GM21381 (cell line): ENCODE results near the gene PTPRK.

ENCODE experiments used
- ATAC-seq: cut with Tn5 transposase; IDR thresholded peaks from one replicate; pipeline ENCODE4 v1.9.1; 2021; ENCODE audit warnings: mild to moderate bottlenecking, moderate library complexity; ENCODE audit not compliant: unreplicated experiment

PTPRK gene

GRCh38 chr6:128156321-128157111, 363.9 kb downstream of the PTPRK start:
- no peak for ATAC-seq

GRCh38 chr6:128155826-128156225, 364.6 kb downstream of the PTPRK start:
- ATAC-seq, result no peak

- no peak for ATAC-seq
These were observed 367.8 kb downstream of the PTPRK start for GRCh38 chr6:128152551-128152950.

GRCh38 chr6:128150376-128150775, 370.0 kb downstream of the PTPRK start:
- ATAC-seq, result no peak

- ATAC-seq, result no peak
These were observed 370.6 kb downstream of the PTPRK start for GRCh38 chr6:128149796-128150195.

- no peak for ATAC-seq
These were observed 376.1 kb downstream of the PTPRK start for GRCh38 chr6:128144320-128144719.

- ATAC-seq, result no peak
These were observed 378.5 kb downstream of the PTPRK start for GRCh38 chr6:128141932-128142331.

GRCh38 chr6:128139519-128139918, 380.9 kb downstream of the PTPRK start:
- no peak for ATAC-seq

- ATAC-seq, result no peak
These were observed 381.7 kb downstream of the PTPRK start for GRCh38 chr6:128138694-128139093.

- no peak for ATAC-seq
These were observed 385.1 kb downstream of the PTPRK start for GRCh38 chr6:128135325-128135724.

GRCh38 chr6:128131566-128131965, 388.8 kb downstream of the PTPRK start:
- no peak for ATAC-seq

- ATAC-seq, result no peak
These were observed 389.4 kb downstream of the PTPRK start for GRCh38 chr6:128131036-128131435.

GRCh38 chr6:128129679-128130078, 390.7 kb downstream of the PTPRK start:
- no peak for ATAC-seq

GRCh38 chr6:128127650-128128049, 392.7 kb downstream of the PTPRK start:
- no peak for ATAC-seq

GRCh38 chr6:128124713-128125112, 395.7 kb downstream of the PTPRK start:
- ATAC-seq, result no peak

- ATAC-seq, result no peak
These were observed 398.8 kb downstream of the PTPRK start for GRCh38 chr6:128121610-128122009.

GRCh38 chr6:128121190-128121589, 399.2 kb downstream of the PTPRK start:
- no peak for ATAC-seq

- no peak for ATAC-seq
These were observed 402.0 kb downstream of the PTPRK start for GRCh38 chr6:128118401-128118800.

GRCh38 chr6:128117916-128118315, 402.5 kb downstream of the PTPRK start:
- no peak for ATAC-seq

GRCh38 chr6:128114164-128114563, 406.2 kb downstream of the PTPRK start:
- ATAC-seq, result no peak

- peak; percentile 71 for ATAC-seq
These were observed 407.9 kb downstream of the PTPRK start for GRCh38 chr6:128112494-128112893.

- ATAC-seq, result no peak
These were observed 409.3 kb downstream of the PTPRK start for GRCh38 chr6:128111096-128111495.

GRCh38 chr6:128107682-128108081, 412.7 kb downstream of the PTPRK start:
- ATAC-seq, result no peak
